ENCODE data around the gene ACAD9. TPM values are rescaled to one million over a fixed set of nuclear protein-coding genes. Genes with fewer than 3 reads are reported as not detected.

ACAD9 gene
- total and polyA plus RNA-seq, 2 donors (not counting 1 experiment from before 2014, with no cell fraction given) = 33.6 to 57.6 TPM

GRCh38 chr3:128945041-128945877 is 65.8 kb downstream of the ACAD9 start:
- intact Hi-C loops (cut with micrococcal nuclease) = no loop called here
- Histone ChIP-seq H4K20me1 (ENCODE audit: control insufficient read depth, insufficient read depth, low read length, poor library complexity, severe bottlenecking) (no peaks in the 10 kb centered on the region), H3K4me1 (ENCODE audit: control insufficient read depth in 2 of 2, insufficient read depth in 2 of 2, low read length in 2 of 2) (no peaks in the 10 kb centered on the region), H2AFZ (ENCODE audit: insufficient read depth, low read depth, low read length, poor library complexity, severe bottlenecking) (no peak overlapping the region), H3K27me3 (replicated peaks in 1 of 4; ENCODE audit: control extremely low read depth in 1 of 4, control insufficient read depth in 3 of 4, insufficient read depth in 4 of 4, low read length in 3 of 4) (peaks cover 0 to 2% (median 0%) of the 10 kb centered on the region in 4 experiments), H3K4me2 (replicated peaks; ENCODE audit: low read depth, low read length, poor library complexity, severe bottlenecking) (no peak overlapping the region), H3K9me3 (ENCODE audit: control extremely low read depth in 1 of 3, control insufficient read depth in 2 of 3, insufficient read depth in 1 of 3, low read length in 2 of 3) (no peaks in the 10 kb centered on the region), H3K9ac (ENCODE audit: low read length) (no peak overlapping the region), H3K36me3 (replicated peaks in 1 of 2; ENCODE audit: control extremely low read depth in 1 of 2, control insufficient read depth in 1 of 2, extremely low read depth in 1 of 2, insufficient read depth in 2 of 2, low read length in 1 of 2) (no peaks in the 10 kb centered on the region), H3K4me3 (ENCODE audit: control extremely low read depth in 1 of 5, extremely low read depth in 1 of 5, insufficient read depth in 1 of 5, low read depth in 2 of 5, low read length in 4 of 5) (no peak overlapping the region), H3K27ac (ENCODE audit: low read length in 2 of 2) (no peak overlapping the region), H3K79me2 (ENCODE audit: control insufficient read depth, insufficient read depth, low read length) (no peaks in the 10 kb centered on the region)
- H3K4me1 Mint-ChIP-seq = no peaks in the 10 kb centered on the region
- no peak overlapping the region for H3K4me3 Mint-ChIP-seq
- DNase-seq = no peak
- no peak overlapping the region for H3K27ac Mint-ChIP-seq
- no peak for TF ChIP-seq CTCF (IDR thresholded peaks at IDR 0.05)
- no peak for TF ChIP-seq EZH2 (IDR thresholded peaks at IDR 0.05; ENCODE audit: borderline replicate concordance, insufficient read depth, low read depth, low read length, poor library complexity, severe bottlenecking)
- ChIA-PET CTCF (no interaction called here), POLR2A (no interaction called here)
- 93% methylated on average over 19 of the region's 21 CpGs for WGBS (ENCODE audit: insufficient coverage)
- no peaks in the 10 kb centered on the region for H3K9me3 Mint-ChIP-seq (ENCODE audit: insufficient read depth)
- ATAC-seq (ENCODE audit: low read depth) = no peak
- H3K27me3 Mint-ChIP-seq = peaks cover 11% of the 10 kb centered on the region

- Histone ChIP-seq H3K27me3 (replicated peaks in 1 of 4; ENCODE audit: control extremely low read depth in 1 of 4, control insufficient read depth in 3 of 4, insufficient read depth in 4 of 4, low read length in 3 of 4) (peaks cover 0 to 2% (median 0%) of the 10 kb centered on the region in 4 experiments), H3K4me3 (ENCODE audit: control extremely low read depth in 1 of 5, extremely low read depth in 1 of 5, insufficient read depth in 1 of 5, low read depth in 2 of 5, low read length in 4 of 5) (no peak overlapping the region), H3K9me3 (ENCODE audit: control extremely low read depth in 1 of 3, control insufficient read depth in 2 of 3, insufficient read depth in 1 of 3, low read length in 2 of 3) (no peaks in the 10 kb centered on the region), H3K9ac (ENCODE audit: low read length) (no peak overlapping the region), H3K4me2 (replicated peaks; ENCODE audit: low read depth, low read length, poor library complexity, severe bottlenecking) (no peak overlapping the region), H3K27ac (ENCODE audit: low read length in 2 of 2) (no peak overlapping the region), H3K4me1 (ENCODE audit: control insufficient read depth in 2 of 2, insufficient read depth in 2 of 2, low read length in 2 of 2) (no peaks in the 10 kb centered on the region), H4K20me1 (ENCODE audit: control insufficient read depth, insufficient read depth, low read length, poor library complexity, severe bottlenecking) (no peaks in the 10 kb centered on the region), H2AFZ (ENCODE audit: insufficient read depth, low read depth, low read length, poor library complexity, severe bottlenecking) (no peak overlapping the region), H3K36me3 (replicated peaks in 1 of 2; ENCODE audit: control extremely low read depth in 1 of 2, control insufficient read depth in 1 of 2, extremely low read depth in 1 of 2, insufficient read depth in 2 of 2, low read length in 1 of 2) (no peaks in the 10 kb centered on the region), H3K79me2 (ENCODE audit: control insufficient read depth, insufficient read depth, low read length) (no peaks in the 10 kb centered on the region)
- intact Hi-C loops (cut with micrococcal nuclease) = no loop called here
- DNase-seq = no peak
- ChIA-PET POLR2A (no interaction called here), CTCF (no interaction called here)
- Mint-ChIP-seq H3K27ac (no peak overlapping the region), H3K9me3 (ENCODE audit: insufficient read depth) (no peaks in the 10 kb centered on the region), H3K4me1 (no peaks in the 10 kb centered on the region), H3K4me3 (no peak overlapping the region), H3K27me3 (peaks cover 10% of the 10 kb centered on the region)
- ATAC-seq (ENCODE audit: low read depth) = no peak
- WGBS (ENCODE audit: insufficient coverage) = 94% methylated on average over 3 of the region's 3 CpGs
- TF ChIP-seq CTCF (IDR thresholded peaks at IDR 0.05) (no peak), EZH2 (IDR thresholded peaks at IDR 0.05; ENCODE audit: borderline replicate concordance, insufficient read depth, low read depth, low read length, poor library complexity, severe bottlenecking) (no peak)
Observed at GRCh38 chr3:128945878-128946175, 66.4 kb downstream of the ACAD9 start.

Data from B cell (primary cell).